Activated CD8-positive, alpha-beta memory T cell treated with anti-CD3 and anti-CD28 coated beads, Interleukin-2, amount 50 U/mL, for 48 hours (primary cell): ENCODE data around the gene LRR1.
"Not testable (repeated sequence)": the region's sequence is repeated elsewhere in the genome, so short reads cannot be mapped to it uniquely, and the experiment has no call there.

Experiments used
- DNase-seq: peaks from one replicate; pipeline ENCODE4 v3.0.0-alpha.2; 2020

LRR1 gene

GRCh38 chr14:49586673-49587460 lies 11.9 kb upstream of the LRR1 start:
- DNase-seq = peak; percentile 73

GRCh38 chr14:49589387-49589786 lies 9.4 kb upstream of the LRR1 start:
- no peak for DNase-seq

GRCh38 chr14:49593016-49593415 lies 5.7 kb upstream of the LRR1 start:
- DNase-seq = no peak

- DNase-seq = no peak
Observed at GRCh38 chr14:49594347-49595091, 4.2 kb upstream of the LRR1 start.

- no peak for DNase-seq
Observed at GRCh38 chr14:49598189-49598484, 603 bp upstream of the LRR1 start.

GRCh38 chr14:49607583-49607982 lies 8.8 kb downstream of the LRR1 start:
- no peak for DNase-seq

GRCh38 chr14:49612251-49612650 lies 13.5 kb downstream of the LRR1 start:
- DNase-seq = no peak

- peak; percentile 32 for DNase-seq
Observed at GRCh38 chr14:49612671-49613070, 13.9 kb downstream of the LRR1 start.

- DNase-seq = no peak
Observed at GRCh38 chr14:49614196-49614595, 15.5 kb downstream of the LRR1 start.

GRCh38 chr14:49615776-49616175 lies 17.0 kb downstream of the LRR1 start:
- DNase-seq = peak; percentile 18

- DNase-seq = no peak
Observed at GRCh38 chr14:49617852-49618519, 19.2 kb downstream of the LRR1 start.

GRCh38 chr14:49619273-49619672 lies 20.5 kb downstream of the LRR1 start:
- not testable (repeated sequence) for DNase-seq

- DNase-seq = no peak
Observed at GRCh38 chr14:49619730-49620129, 21.0 kb downstream of the LRR1 start.

- peak; percentile 96 for DNase-seq
Observed at GRCh38 chr14:49620182-49621113, 21.7 kb downstream of the LRR1 start, which contains the start of the genes MGAT2 and RPL36AL. Gene MGAT2 (plus strand): TSS chr14:49620799. CDS start chr14:49621269, 470 bp downstream. Gene RPL36AL (minus strand): TSS chr14:49620626. CDS start chr14:49619104, 1,522 bp downstream.

- no peak for DNase-seq
Observed at GRCh38 chr14:49621114-49621881, 22.6 kb downstream of the LRR1 start.

- DNase-seq = no peak
Observed at GRCh38 chr14:49622022-49622607, 23.4 kb downstream of the LRR1 start.

GRCh38 chr14:49623387-49623786 lies 24.6 kb downstream of the LRR1 start:
- no peak for DNase-seq

GRCh38 chr14:49623941-49624839 lies 25.4 kb downstream of the LRR1 start:
- no peak for DNase-seq

- DNase-seq = peak; percentile 96
Observed at GRCh38 chr14:49633640-49634546, 35.2 kb downstream of the LRR1 start.
